Caco-2 (cell line): ENCODE data around the gene PLA2G7. TPM values are rescaled to one million over a fixed set of nuclear protein-coding genes. Genes with fewer than 3 reads are reported as not detected.

ENCODE experiments used
- BruUV-seq: library from RNA; stranded (reverse); fragments of 400-500 nt; replicated peaks from 2 replicates; lab custom pipeline; 2021; lab: Mats Ljungman, UMichigan
- CTCF ChIA-PET: fragments of 300-600 bp; sonication (Branson Sonifier 250); formaldehyde crosslinking; loops from one replicate; lab custom pipeline; 2022; ENCODE audit warnings: antibody characterized with exemption; lab: Charles Lee
- POLR2A ChIA-PET: fragments of 300-600 bp; sonication (Branson Sonifier 250); formaldehyde crosslinking; loops from one replicate; lab custom pipeline; 2022; ENCODE audit warnings: antibody characterized with exemption; lab: Charles Lee
- DNase-seq, 2 experiments: peaks; one replicate each; pipeline versions ENCODE4 v3.0.0 to v3.0.0-alpha.2; 2020 to 2022
- H3K27me3 ChIP-seq: replicated peaks from 2 replicates; pipeline ENCODE4 v1.6.0; 2011; ENCODE audit warnings: low read length; ENCODE audit not compliant: control insufficient read depth, insufficient read depth
- H3K36me3 ChIP-seq: 2 replicates; pipeline ENCODE4 v1.5.1; 2011; ENCODE audit warnings: low read length; ENCODE audit not compliant: control insufficient read depth, insufficient read depth
- H3K4me1 ChIP-seq: fragments of 250-450 bp; sonication (Bioruptor Pico); 2 replicates; pipeline ENCODE4 v1.5.1; 2020; ENCODE audit warnings: mild to moderate bottlenecking
- H3K4me3 ChIP-seq: 2 replicates; pipeline ENCODE4 v1.5.1; 2011; ENCODE audit warnings: low read depth, mild to moderate bottlenecking, control low read depth, low read length
- H3K9me3 ChIP-seq: fragments of 250-450 bp; sonication (Bioruptor Pico); 2 replicates; pipeline ENCODE4 v1.5.1; 2020; ENCODE audit warnings: mild to moderate bottlenecking, moderate library complexity
- H3K27ac Mint-ChIP-seq: one replicate; pipeline ENCODE4 v1.8.0; 2022; ENCODE audit warnings: mixed read lengths; ENCODE audit not compliant: unreplicated experiment
- H3K27me3 Mint-ChIP-seq: one replicate; pipeline ENCODE4 v1.8.0; 2022; ENCODE audit warnings: mixed read lengths; ENCODE audit not compliant: insufficient read depth, unreplicated experiment
- H3K36me3 Mint-ChIP-seq: one replicate; pipeline ENCODE4 v1.8.0; 2022; ENCODE audit warnings: mild to moderate bottlenecking, mixed read lengths; ENCODE audit not compliant: insufficient read depth, unreplicated experiment
- H3K4me1 Mint-ChIP-seq: one replicate; pipeline ENCODE4 v1.8.0; 2022; ENCODE audit warnings: low read depth, mixed read lengths; ENCODE audit not compliant: unreplicated experiment
- H3K4me3 Mint-ChIP-seq: one replicate; pipeline ENCODE4 v1.8.0; 2022; ENCODE audit warnings: mild to moderate bottlenecking, moderate library complexity, mixed read lengths; ENCODE audit not compliant: unreplicated experiment
- H3K9me3 Mint-ChIP-seq: one replicate; pipeline ENCODE4 v1.8.0; 2022; ENCODE audit warnings: mixed read lengths; ENCODE audit not compliant: unreplicated experiment
- CTCF ChIP-seq, 2 experiments: fragments of 200-600 bp in 1 of 2; IDR thresholded peaks; 1 replicate in 1 of 2; 2 replicates in 1 of 2; pipeline versions ENCODE4 v1.5.1 to v1.8.0; 2011 to 2022; ENCODE audit warnings: antibody characterized with exemption in 1 of 2, control low read depth in 1 of 2, inconsistent platforms in 1 of 2, low read depth in 1 of 2, low read length in 1 of 2, mild to moderate bottlenecking in 1 of 2, moderate library complexity in 1 of 2; ENCODE audit not compliant: insufficient read depth in 1 of 2, severe bottlenecking in 1 of 2, unreplicated experiment in 1 of 2
- intact Hi-C: fragments of 100-400 bp; cut with micrococcal nuclease; formaldehyde crosslinking; loops from one replicate; pipeline ENCODE4 v1.10.0; 2022; ENCODE audit not compliant: unreplicated experiment
- total RNA-seq: library from RNA; stranded (reverse); gene quantifications from 2 replicates; pipeline ENCODE4 v1.2.3, GENCODE V29; 2022

The PLA2G7 gene
- total RNA-seq, 1 experiment from 2014 or later: 0.32 TPM

- Mint-ChIP-seq H3K4me1 (no peaks in the 10 kb centered on the region), H3K36me3 (no peaks in the 10 kb centered on the region), H3K27me3 (peaks cover 16% of the 10 kb centered on the region), H3K27ac (no peak overlapping the region), H3K4me3 (no peak overlapping the region), H3K9me3 (no peaks in the 10 kb centered on the region)
- ChIA-PET CTCF (no interaction called here), POLR2A (no interaction called here)
- H3K36me3 ChIP-seq: no peaks in the 10 kb centered on the region
- intact Hi-C loops: loop anchor here (10.0 kb wide), 1 partner anchor 288 kb away; no protein-coding TSS in a partner anchor
- no peaks in the 10 kb centered on the region for H3K9me3 ChIP-seq
- H3K4me1 ChIP-seq: no peaks in the 10 kb centered on the region
- H3K27me3 ChIP-seq: no peaks in the 10 kb centered on the region
- no peak for TF ChIP-seq CTCF (IDR thresholded peaks at IDR 0.05; ENCODE audit: insufficient read depth in 1 of 2, low read depth in 1 of 2, low read length in 1 of 2, severe bottlenecking in 1 of 2, unreplicated experiment in 1 of 2)
- no peak overlapping the region for H3K4me3 ChIP-seq
- no TSS peak for BruUV-seq
- DNase-seq: no peak
Measured at GRCh38 chr6:46706464-46706863, 28.7 kb downstream of the PLA2G7 start.

GRCh38 chr6:46704562-46704961 lies 30.6 kb downstream of the PLA2G7 start:
- intact Hi-C loops: loop anchor here (10.0 kb wide), 1 partner anchor 290 kb away; no protein-coding TSS in a partner anchor
- no peak for DNase-seq
- H3K4me3 ChIP-seq: no peak overlapping the region
- H3K36me3 Mint-ChIP-seq: no peaks in the 10 kb centered on the region
- H3K9me3 ChIP-seq: no peaks in the 10 kb centered on the region
- H3K27me3 ChIP-seq: no peaks in the 10 kb centered on the region
- H3K36me3 ChIP-seq: no peaks in the 10 kb centered on the region
- H3K4me1 Mint-ChIP-seq: no peaks in the 10 kb centered on the region
- POLR2A ChIA-PET: no interaction called here
- no peak overlapping the region for H3K4me3 Mint-ChIP-seq
- H3K27me3 Mint-ChIP-seq: peaks cover 10% of the 10 kb centered on the region
- BruUV-seq: no TSS peak
- H3K9me3 Mint-ChIP-seq: no peaks in the 10 kb centered on the region
- no peaks in the 10 kb centered on the region for H3K4me1 ChIP-seq
- CTCF ChIA-PET: no interaction called here
- no peak for TF ChIP-seq CTCF (IDR thresholded peaks at IDR 0.05; ENCODE audit: insufficient read depth in 1 of 2, low read depth in 1 of 2, low read length in 1 of 2, severe bottlenecking in 1 of 2, unreplicated experiment in 1 of 2)
- H3K27ac Mint-ChIP-seq: no peak overlapping the region

- Histone ChIP-seq H3K9me3 (no peaks in the 10 kb centered on the region), H3K4me3 (no peak overlapping the region), H3K27me3 (no peaks in the 10 kb centered on the region), H3K36me3 (no peaks in the 10 kb centered on the region), H3K4me1 (no peaks in the 10 kb centered on the region)
- H3K27ac Mint-ChIP-seq: no peak overlapping the region
- peaks cover 17% of the 10 kb centered on the region for H3K27me3 Mint-ChIP-seq
- intact Hi-C loops: loop anchor here (10.0 kb wide), 1 partner anchor 295 kb away; no protein-coding TSS in a partner anchor
- H3K9me3 Mint-ChIP-seq: no peaks in the 10 kb centered on the region
- no TSS peak for BruUV-seq
- CTCF ChIA-PET: no interaction called here
- POLR2A ChIA-PET: no interaction called here
- no peaks in the 10 kb centered on the region for H3K4me1 Mint-ChIP-seq
- no peak for TF ChIP-seq CTCF (IDR thresholded peaks at IDR 0.05; ENCODE audit: insufficient read depth in 1 of 2, low read depth in 1 of 2, low read length in 1 of 2, severe bottlenecking in 1 of 2, unreplicated experiment in 1 of 2)
- no peak overlapping the region for H3K4me3 Mint-ChIP-seq
- DNase-seq: no peak
- H3K36me3 Mint-ChIP-seq: no peaks in the 10 kb centered on the region
Measured at GRCh38 chr6:46699970-46700369, 35.2 kb downstream of the PLA2G7 start.
